Transverse colon (tissue), 4 donors: ENCODE results near the gene BCAM. TPM values are rescaled to one million over a fixed set of nuclear protein-coding genes. Genes with fewer than 3 reads are reported as not detected.
"Not testable (repeated sequence)": the region's sequence is repeated elsewhere in the genome, so short reads cannot be mapped to it uniquely, and the experiment has no call there.

Experiments
- DNase-seq: peaks from one replicate; pipeline ENCODE4 v3.0.0-alpha.2; 2019
- H3K27ac ChIP-seq, 4 donors: fragments of 200-600 bp; sonication (generic); 2 replicates each; pipeline ENCODE4 v1.5.1; 2016 to 2018; ENCODE audit warnings: inconsistent platforms in 4 of 4
- H3K27me3 ChIP-seq: fragments of 200-600 bp; sonication (generic); 2 replicates; pipeline ENCODE4 v1.5.1; 2017; ENCODE audit warnings: inconsistent platforms
- H3K36me3 ChIP-seq, 4 donors: fragments of 200-600 bp; sonication (generic); 2 replicates each; pipeline ENCODE4 v1.5.1; 2017 to 2019; ENCODE audit warnings: inconsistent platforms in 4 of 4
- H3K4me1 ChIP-seq, 4 donors: fragments of 200-600 bp; sonication (generic); 2 replicates each; pipeline ENCODE4 v1.5.1; 2017 to 2020; ENCODE audit warnings: inconsistent platforms in 4 of 4
- H3K4me3 ChIP-seq, 4 donors: fragments of 200-600 bp; sonication (generic); 1 replicate in 1 of 4; 2 replicates in 3 of 4; pipeline versions ENCODE4 v1.5.1 to v1.6.1; 2017 to 2019; ENCODE audit warnings: inconsistent platforms in 4 of 4
- H3K9me3 ChIP-seq, 2 donors: fragments of 200-600 bp; sonication (generic); 2 replicates each; pipeline ENCODE4 v1.5.1; 2017 to 2019; ENCODE audit warnings: inconsistent platforms in 2 of 2
- EP300 ChIP-seq: sonication (generic); formaldehyde crosslinking; IDR thresholded peaks from one replicate; pipeline ENCODE4 v1.6.1; 2017; ENCODE audit warnings: antibody characterized with exemption, low read depth
- POLR2A ChIP-seq: fragments of 450-650 bp; IDR thresholded peaks from one replicate; pipeline ENCODE4 v1.6.1; 2016; ENCODE audit warnings: antibody characterized with exemption, mild to moderate bottlenecking, moderate library complexity
- POLR2AphosphoS5 ChIP-seq, 3 donors: sonication (generic); formaldehyde crosslinking; IDR thresholded peaks; one replicate each; pipeline ENCODE4 v1.6.1; 2016; ENCODE audit warnings: antibody characterized with exemption in 3 of 3
- WGBS, 2 donors: methylation state at CpG; one replicate each; pipeline ENCODE4 v1.1.5; 2018; ENCODE audit warnings: low coverage in 1 of 2; 5-methylcytosine and 5-hydroxymethylcytosine counted together
- in situ Hi-C, 4 donors: fragments of 200-750 bp; cut with MboI; loops; one replicate each; pipeline versions ENCODE4 v1.15.0 to v1.15.1; 2017; ENCODE audit warnings: low sequenced_read_pairs in 3 of 4, low pct_ligation_motif_present in 1 of 4, low pct_unique_long_range_greater_than_20kb in 1 of 4
- intact Hi-C: fragments of 100-400 bp; cut with DNase I; formaldehyde crosslinking; loops from one replicate; pipeline ENCODE4 v1.15.1; 2023; ENCODE audit warnings: low total_unique reads
- total RNA-seq, 4 donors: library from RNA; depleted of rRNA; stranded (reverse); fragments of >200 nt; gene quantifications; one replicate each; pipeline ENCODE4 v1.1.0, GENCODE V29; 2016
- TF ChIP-seq, protein P1 (sequence below), 5 experiments: fragments of 200-600 bp in 3 of 5; fragments of 450-650 bp in 2 of 5; sonication (generic) in 3 of 5; IDR thresholded peaks; 1 replicate in 2 of 5; 2 replicates in 3 of 5; pipeline ENCODE4 v1.5.1; 2016 to 2017; ENCODE audit warnings: antibody characterized with exemption in 5 of 5, inconsistent platforms in 3 of 5, mild to moderate bottlenecking in 2 of 5, moderate library complexity in 1 of 5

The BCAM gene
- total RNA-seq, 4 donors from 2014 or later = 7.9 to 95.1 (median 23.1) TPM

DNA sequence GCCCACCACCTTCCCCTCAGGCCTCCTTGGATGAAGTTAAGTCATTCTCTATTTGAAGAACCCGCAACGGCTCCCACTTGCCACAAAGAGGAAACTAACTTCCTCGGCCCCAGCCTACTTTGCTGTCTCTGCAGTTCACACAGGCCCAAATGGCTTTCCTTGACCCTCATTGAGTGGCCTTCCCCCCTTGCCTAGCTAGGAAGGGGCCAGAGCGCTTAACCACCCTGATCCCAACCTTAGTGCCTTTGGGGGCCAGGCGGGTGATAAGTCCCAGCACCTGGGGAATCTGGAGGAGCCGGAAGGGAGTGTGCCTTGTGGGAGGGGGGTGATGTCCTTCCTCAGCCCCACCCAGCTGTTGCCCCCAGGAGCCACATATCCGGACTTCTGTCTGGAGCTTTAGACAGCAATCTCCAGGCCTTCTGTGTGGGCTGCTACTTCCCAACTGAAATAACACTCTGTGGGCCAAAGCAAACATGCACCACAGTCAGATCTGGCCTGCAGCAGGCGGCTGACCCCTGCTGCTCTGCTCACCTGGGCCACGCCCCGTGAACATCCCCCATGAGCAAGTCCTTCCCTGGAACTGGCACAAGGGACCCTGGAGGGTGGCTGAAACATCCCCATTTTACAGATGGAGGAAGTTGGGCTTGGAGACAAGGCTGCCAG, 47.6 kb downstream of the BCAM start:
- DNase-seq = no peak
- peak overlapping the region in 3 of 4 donors; percentile 25 to 42 (median 31) for H3K27ac ChIP-seq
- H3K4me3 ChIP-seq = no peak overlapping the region
- in situ Hi-C loops (no loop called here), intact Hi-C loops (no loop called here)
- peaks cover 0 to 11% (median 4%) of the 10 kb centered on the region in 4 donors for H3K4me1 ChIP-seq
- WGBS, 2 donors = 52% methylated on average over 10 of the region's 10 CpGs; no CpG with 5 or more reads in 1 of the 2 donors
- H3K27me3 ChIP-seq = no peaks in the 10 kb centered on the region
- TF ChIP-seq, protein P1, sequence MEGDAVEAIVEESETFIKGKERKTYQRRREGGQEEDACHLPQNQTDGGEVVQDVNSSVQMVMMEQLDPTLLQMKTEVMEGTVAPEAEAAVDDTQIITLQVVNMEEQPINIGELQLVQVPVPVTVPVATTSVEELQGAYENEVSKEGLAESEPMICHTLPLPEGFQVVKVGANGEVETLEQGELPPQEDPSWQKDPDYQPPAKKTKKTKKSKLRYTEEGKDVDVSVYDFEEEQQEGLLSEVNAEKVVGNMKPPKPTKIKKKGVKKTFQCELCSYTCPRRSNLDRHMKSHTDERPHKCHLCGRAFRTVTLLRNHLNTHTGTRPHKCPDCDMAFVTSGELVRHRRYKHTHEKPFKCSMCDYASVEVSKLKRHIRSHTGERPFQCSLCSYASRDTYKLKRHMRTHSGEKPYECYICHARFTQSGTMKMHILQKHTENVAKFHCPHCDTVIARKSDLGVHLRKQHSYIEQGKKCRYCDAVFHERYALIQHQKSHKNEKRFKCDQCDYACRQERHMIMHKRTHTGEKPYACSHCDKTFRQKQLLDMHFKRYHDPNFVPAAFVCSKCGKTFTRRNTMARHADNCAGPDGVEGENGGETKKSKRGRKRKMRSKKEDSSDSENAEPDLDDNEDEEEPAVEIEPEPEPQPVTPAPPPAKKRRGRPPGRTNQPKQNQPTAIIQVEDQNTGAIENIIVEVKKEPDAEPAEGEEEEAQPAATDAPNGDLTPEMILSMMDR (IDR thresholded peaks at IDR 0.05) = no peak
- no peak for TF ChIP-seq EP300
- no peak for TF ChIP-seq POLR2AphosphoS5 (IDR thresholded peaks at IDR 0.05)
- no peaks in the 10 kb centered on the region for H3K9me3 ChIP-seq
- H3K36me3 ChIP-seq = peaks cover 0 to 10% (median 0%) of the 10 kb centered on the region in 4 donors

DNA sequence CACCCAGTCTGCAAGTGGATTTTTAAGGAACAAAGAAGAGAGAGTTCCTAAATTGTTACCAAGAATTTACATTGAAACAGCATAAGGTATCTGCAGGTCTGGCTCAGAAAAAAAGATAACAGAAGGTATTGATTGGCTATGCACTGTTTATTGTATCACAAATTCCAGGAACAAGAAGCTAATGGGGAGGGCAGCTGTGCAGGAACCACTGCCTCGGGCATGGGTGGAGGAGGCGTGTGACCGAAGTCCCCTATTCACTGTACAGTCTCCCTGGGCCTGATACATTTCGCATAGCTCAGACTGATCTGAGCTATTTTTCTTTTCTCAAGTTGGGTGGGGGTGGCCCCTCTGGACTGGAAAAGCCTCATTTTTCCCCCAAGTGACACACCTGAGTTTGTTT, 48.9 kb downstream of the BCAM start:
- no peak for TF ChIP-seq EP300
- no peak for TF ChIP-seq POLR2A
- TF ChIP-seq, protein P1 (IDR thresholded peaks at IDR 0.05) = no peak
- TF ChIP-seq POLR2AphosphoS5 (IDR thresholded peaks at IDR 0.05) = no peak
- 36 to 77% methylated on average over 4 of the region's 4 CpGs for WGBS, 2 donors
- Histone ChIP-seq H3K27ac (no peak overlapping the region), H3K4me1 (peaks cover 0 to 11% (median 4%) of the 10 kb centered on the region in 4 donors), H3K27me3 (no peaks in the 10 kb centered on the region), H3K36me3 (peaks cover 0 to 10% (median 0%) of the 10 kb centered on the region in 4 donors), H3K9me3 (no peaks in the 10 kb centered on the region), H3K4me3 (no peak overlapping the region)
- DNase-seq = no peak
- in situ Hi-C loops (no loop called here), intact Hi-C loops (no loop called here)

DNA sequence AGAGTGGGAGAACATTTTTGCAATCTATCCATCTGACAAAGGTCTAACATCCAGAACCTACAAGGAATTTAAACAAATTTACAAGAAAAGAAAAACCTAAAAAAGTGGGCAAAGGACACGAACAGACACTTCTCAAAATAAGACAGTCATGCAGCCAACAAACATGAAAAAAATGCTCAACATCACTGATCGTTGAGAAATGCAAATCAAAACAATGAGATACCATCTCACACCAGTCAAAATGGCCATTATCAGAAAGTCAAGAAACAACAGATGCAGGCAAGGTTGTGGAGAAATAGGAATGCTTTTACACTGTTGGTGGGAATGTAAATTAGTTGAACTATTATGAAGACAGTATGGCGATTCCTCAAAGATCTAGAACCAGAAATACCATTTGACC, 52.7 kb downstream of the BCAM start:
- WGBS, 2 donors = 89 to 91% methylated on average over 3 of the region's 3 CpGs
- intact Hi-C loops, in situ Hi-C loops, H3K4me3 ChIP-seq, H3K27ac ChIP-seq, DNase-seq, H3K27me3 ChIP-seq, H3K9me3 ChIP-seq: not testable (repeated sequence)
- Histone ChIP-seq H3K4me1 (peaks cover 0 to 14% (median 4%) of the 10 kb centered on the region in 4 donors), H3K36me3 (peaks cover 0 to 19% (median 5%) of the 10 kb centered on the region in 4 donors)

DNA sequence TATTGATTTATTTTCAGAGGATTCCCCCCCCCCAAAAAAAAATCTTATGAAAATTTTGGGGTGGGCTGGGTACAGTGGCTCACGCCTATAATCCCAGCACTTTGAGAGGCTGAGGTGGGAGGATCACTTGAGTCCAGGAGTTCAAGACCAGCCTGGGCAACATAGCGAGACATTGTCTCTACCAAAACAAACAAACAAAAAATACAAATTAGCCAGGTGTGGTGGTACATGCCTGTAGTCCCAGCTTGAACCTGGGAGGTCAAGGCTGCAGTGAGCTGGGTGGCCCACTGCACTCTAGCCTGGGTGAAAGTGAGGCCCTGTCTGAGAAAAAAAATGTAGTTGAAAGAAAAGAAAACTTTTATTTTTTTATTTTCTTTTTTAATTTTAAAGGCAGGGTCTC, 55.1 kb downstream of the BCAM start:
- intact Hi-C loops (no loop called here), in situ Hi-C loops (no loop called here)
- H3K4me1 ChIP-seq = peaks cover 0 to 12% (median 2%) of the 10 kb centered on the region in 4 donors
- no peaks in the 10 kb centered on the region for H3K9me3 ChIP-seq
- TF ChIP-seq POLR2AphosphoS5 (IDR thresholded peaks at IDR 0.05) (no peak), POLR2A (no peak), EP300 (no peak)
- TF ChIP-seq, protein P1 (IDR thresholded peaks at IDR 0.05) = no peak
- no peak overlapping the region for H3K4me3 ChIP-seq
- peaks cover 0 to 19% (median 5%) of the 10 kb centered on the region in 4 donors for H3K36me3 ChIP-seq
- WGBS, 2 donors = 82 to 95% methylated on average over 2 of the region's 2 CpGs
- H3K27ac ChIP-seq = no peak overlapping the region
- DNase-seq = no peak
- H3K27me3 ChIP-seq = no peaks in the 10 kb centered on the region
